ENCODE data around the gene RASSF8. TPM values are rescaled to one million over a fixed set of nuclear protein-coding genes. Genes with fewer than 3 reads are reported as not detected.

Gene RASSF8
- total RNA-seq, 3 donors from 2014 or later (not counting 1 experiment from before 2014, with no cell fraction given): 0.35 to 1.3 (median 1.2) TPM

GRCh38 chr12:26096036-26096435, 137.6 kb downstream of the RASSF8 start:
- Mint-ChIP-seq H3K4me1 (no peaks in the 10 kb centered on the region), H3K27ac (no peak overlapping the region), H3K36me3 (no peaks in the 10 kb centered on the region), H3K4me3 (no peak overlapping the region), H3K9me3 (no peaks in the 10 kb centered on the region), H3K27me3 (ENCODE audit: low read depth in 2 of 2) (peaks cover 5 to 13% of the 10 kb centered on the region in 2 donors)
- Histone ChIP-seq H3K4me1 (ENCODE audit: control insufficient read depth, insufficient read depth, low read length) (no peaks in the 10 kb centered on the region), H3K4me3 (ENCODE audit: low read length) (no peak overlapping the region), H3K36me3 (ENCODE audit: control insufficient read depth, insufficient read depth, low read length) (no peaks in the 10 kb centered on the region), H3K27me3 (ENCODE audit: control insufficient read depth, insufficient read depth, low read length) (no peaks in the 10 kb centered on the region), H3K9me3 (ENCODE audit: control insufficient read depth, insufficient read depth, low read length) (no peaks in the 10 kb centered on the region), H3K27ac (ENCODE audit: low read length) (no peak overlapping the region)
- WGBS (ENCODE audit: insufficient coverage): 95% methylated on average over 2 of the region's 2 CpGs
- no peak for DNase-seq
- TF ChIP-seq CTCF (IDR thresholded peaks at IDR 0.05): no peak
- intact Hi-C loops (cut with micrococcal nuclease): loop anchor here (5.0 to 10.0 kb wide), 2 partner anchors 556 to 789 kb away; no protein-coding TSS in a partner anchor
- ATAC-seq: no peak

- H3K27me3 ChIP-seq (ENCODE audit: control insufficient read depth, insufficient read depth, low read length): no peaks in the 10 kb centered on the region
- TF ChIP-seq CTCF (IDR thresholded peaks at IDR 0.05): peak; percentile 93
- DNase-seq: peak; percentile 23 to 78
- Mint-ChIP-seq H3K9me3 (no peaks in the 10 kb centered on the region), H3K36me3 (no peaks in the 10 kb centered on the region), H3K27ac (no peak overlapping the region), H3K4me1 (no peaks in the 10 kb centered on the region), H3K27me3 (ENCODE audit: low read depth in 2 of 2) (peaks cover 5 to 19% of the 10 kb centered on the region in 2 donors), H3K4me3 (no peak overlapping the region)
- H3K4me3 ChIP-seq (ENCODE audit: low read length): no peak overlapping the region
- intact Hi-C loops (cut with micrococcal nuclease): loop anchor here (1.0 to 10.0 kb wide), 3 partner anchors 555 to 788 kb away; no protein-coding TSS in a partner anchor
- no peaks in the 10 kb centered on the region for H3K4me1 ChIP-seq (ENCODE audit: control insufficient read depth, insufficient read depth, low read length)
- no peaks in the 10 kb centered on the region for H3K36me3 ChIP-seq (ENCODE audit: control insufficient read depth, insufficient read depth, low read length)
- no peaks in the 10 kb centered on the region for H3K9me3 ChIP-seq (ENCODE audit: control insufficient read depth, insufficient read depth, low read length)
- WGBS (ENCODE audit: insufficient coverage): 19% methylated on average over 6 of the region's 6 CpGs
- peak; percentile 88 to 97 (median 91) for ATAC-seq
- no peak overlapping the region for H3K27ac ChIP-seq (ENCODE audit: low read length)
These were observed 138.8 kb downstream of the RASSF8 start for GRCh38 chr12:26097046-26097878.

- no peak overlapping the region for H3K4me3 ChIP-seq (ENCODE audit: low read length)
- Mint-ChIP-seq H3K36me3 (no peaks in the 10 kb centered on the region), H3K4me3 (no peak overlapping the region), H3K27me3 (ENCODE audit: low read depth in 2 of 2) (peaks cover 6 to 19% of the 10 kb centered on the region in 2 donors), H3K27ac (no peak overlapping the region), H3K9me3 (no peaks in the 10 kb centered on the region), H3K4me1 (no peaks in the 10 kb centered on the region)
- H3K27me3 ChIP-seq (ENCODE audit: control insufficient read depth, insufficient read depth, low read length): no peaks in the 10 kb centered on the region
- WGBS (ENCODE audit: insufficient coverage): 91% methylated on average over 8 of the region's 8 CpGs
- H3K4me1 ChIP-seq (ENCODE audit: control insufficient read depth, insufficient read depth, low read length): no peaks in the 10 kb centered on the region
- H3K36me3 ChIP-seq (ENCODE audit: control insufficient read depth, insufficient read depth, low read length): no peaks in the 10 kb centered on the region
- DNase-seq: no peak
- ATAC-seq: no peak
- intact Hi-C loops (cut with micrococcal nuclease): no loop called here
- H3K27ac ChIP-seq (ENCODE audit: low read length): no peak overlapping the region
- no peak for TF ChIP-seq CTCF (IDR thresholded peaks at IDR 0.05)
- no peaks in the 10 kb centered on the region for H3K9me3 ChIP-seq (ENCODE audit: control insufficient read depth, insufficient read depth, low read length)
These were observed 142.3 kb downstream of the RASSF8 start for GRCh38 chr12:26100666-26101349.

Data from natural killer cell (primary cell).